Upper lobe of left lung (tissue), 4 donors: ENCODE results near the gene SLC26A8.

Experiments
- CTCF ChIP-seq, 6 experiments: fragments of 450-650 bp in 4 of 6; fragments of 200-600 bp in 2 of 6; sonication (generic) in 2 of 6; IDR thresholded peaks; one replicate each; pipeline ENCODE4 v1.5.1; 2016 to 2019; ENCODE audit warnings: antibody characterized with exemption in 6 of 6
- EP300 ChIP-seq, 4 donors: sonication (generic); formaldehyde crosslinking; IDR thresholded peaks; one replicate each; pipeline ENCODE4 v1.5.1; 2017; ENCODE audit warnings: antibody characterized with exemption in 4 of 4, control low read depth in 2 of 4
- POLR2A ChIP-seq, 4 donors: fragments of 450-650 bp; IDR thresholded peaks; one replicate each; pipeline ENCODE4 v1.5.1; 2016 to 2017; ENCODE audit warnings: antibody characterized with exemption in 4 of 4, mild to moderate bottlenecking in 2 of 4

GRCh38 chr6:36073587-36073986, 49.1 kb upstream of the SLC26A8 start:
- TF ChIP-seq CTCF (IDR thresholded peaks at IDR 0.05) (no peak), POLR2A (IDR thresholded peaks at IDR 0.05) (no peak), EP300 (IDR thresholded peaks at IDR 0.05) (no peak)
